SK-N-SH (cell line): ENCODE results near the gene USP34.
A peak's percentile ranks its signal among the peaks of the same experiment; 100 is the strongest.

Experiments
- EZH2phosphoT487 ChIP-seq: fragments of 200-600 bp; sonication (generic); IDR thresholded peaks from 2 replicates; pipeline ENCODE4 v1.6.1; 2017; ENCODE audit warnings: low read depth, mixed run types, mild to moderate bottlenecking, antibody characterized with exemption, moderate library complexity, borderline replicate concordance
- POLR2AphosphoS5 ChIP-seq: IDR thresholded peaks from 2 replicates; pipeline ENCODE4 v1.6.1; 2012; ENCODE audit warnings: low read depth, low read length
- RXRA ChIP-seq: IDR thresholded peaks from 2 replicates; pipeline ENCODE4 v1.4.0; 2012; ENCODE audit warnings: low read depth, mild to moderate bottlenecking, borderline replicate concordance
- TAF1 ChIP-seq: IDR thresholded peaks from 2 replicates; pipeline ENCODE4 v1.6.1; 2012; ENCODE audit warnings: low read depth, mild to moderate bottlenecking, low read length, moderate library complexity, borderline replicate concordance
- YY1 ChIP-seq: IDR thresholded peaks from 2 replicates; pipeline ENCODE4 v1.4.0; 2012; ENCODE audit warnings: low read depth, mild to moderate bottlenecking
- TF ChIP-seq, protein P1 (sequence below): fragments of 200-600 bp; sonication (generic); IDR thresholded peaks from 2 replicates; pipeline ENCODE4 v1.6.1; 2017; ENCODE audit warnings: antibody characterized with exemption, mild to moderate bottlenecking, moderate library complexity
- TF ChIP-seq, protein P2 (sequence below): IDR thresholded peaks from 2 replicates; pipeline ENCODE4; 2012
- TF ChIP-seq, protein P3 (sequence below): fragments of 150-350 bp; IDR thresholded peaks from 2 replicates; pipeline ENCODE4 v1.6.1; 2017; ENCODE audit warnings: antibody characterized with exemption, low read length, low read depth, borderline replicate concordance
- TF ChIP-seq, protein P4 (sequence below): IDR thresholded peaks from 2 replicates; pipeline ENCODE4 v1.4.0; 2012; ENCODE audit warnings: low read depth, borderline replicate concordance
- TF ChIP-seq, protein P5 (sequence below): IDR thresholded peaks from 2 replicates; pipeline ENCODE4 v1.6.1; 2012; ENCODE audit warnings: mild to moderate bottlenecking, low read depth, low read length, moderate library complexity
- TF ChIP-seq, protein P6 (sequence below): IDR thresholded peaks from 2 replicates; pipeline ENCODE4 v1.4.0; 2012; ENCODE audit warnings: low read depth

DNA sequence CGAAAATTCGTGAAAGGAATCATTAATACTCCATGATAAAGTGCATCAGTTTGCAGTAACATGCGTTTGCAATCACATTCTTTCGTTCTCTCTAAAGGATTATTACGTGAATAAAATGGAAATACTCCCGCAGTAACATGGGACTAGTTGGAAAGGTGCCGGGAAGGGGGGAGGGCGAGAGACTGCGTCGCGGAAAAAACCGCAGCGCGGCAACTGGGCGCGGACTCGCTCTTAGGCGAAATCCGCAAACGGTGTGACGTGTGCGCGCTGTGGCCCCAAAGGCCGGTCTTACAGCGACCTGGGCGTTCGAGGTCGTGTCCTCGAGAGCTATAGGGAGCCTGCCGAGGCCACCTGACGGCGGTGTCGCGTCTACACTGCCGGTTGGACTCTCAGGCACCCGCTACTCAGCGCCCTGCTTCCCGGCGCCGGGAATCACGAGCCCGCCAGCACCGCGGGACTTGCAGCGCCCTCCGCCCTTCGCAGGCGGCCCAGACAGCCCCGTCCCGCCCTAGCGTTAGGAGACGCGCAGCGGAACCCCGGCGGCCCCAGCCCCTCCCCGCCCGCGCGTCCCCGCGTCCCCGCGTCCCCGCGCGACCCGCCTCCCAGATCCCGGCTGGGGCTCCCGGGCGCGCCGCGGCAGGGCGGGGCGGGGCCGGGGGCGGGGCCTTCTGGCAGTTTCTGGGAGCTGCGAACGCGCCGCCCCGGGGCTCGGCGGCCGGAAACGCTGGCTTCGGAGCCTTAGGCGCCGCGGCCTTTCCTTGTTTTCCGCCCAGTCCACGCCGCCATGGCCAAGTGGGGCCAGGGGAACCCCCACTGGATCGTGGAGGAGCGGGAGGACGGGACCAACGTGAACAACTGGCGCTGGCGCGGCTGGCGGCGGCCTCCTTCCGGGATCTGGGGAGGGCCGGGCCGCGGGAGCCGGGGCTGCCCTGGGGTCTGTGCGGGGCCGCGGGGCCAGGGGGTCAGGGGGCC is 293.8 kb downstream of the USP34 start:
- TF ChIP-seq, protein P1, sequence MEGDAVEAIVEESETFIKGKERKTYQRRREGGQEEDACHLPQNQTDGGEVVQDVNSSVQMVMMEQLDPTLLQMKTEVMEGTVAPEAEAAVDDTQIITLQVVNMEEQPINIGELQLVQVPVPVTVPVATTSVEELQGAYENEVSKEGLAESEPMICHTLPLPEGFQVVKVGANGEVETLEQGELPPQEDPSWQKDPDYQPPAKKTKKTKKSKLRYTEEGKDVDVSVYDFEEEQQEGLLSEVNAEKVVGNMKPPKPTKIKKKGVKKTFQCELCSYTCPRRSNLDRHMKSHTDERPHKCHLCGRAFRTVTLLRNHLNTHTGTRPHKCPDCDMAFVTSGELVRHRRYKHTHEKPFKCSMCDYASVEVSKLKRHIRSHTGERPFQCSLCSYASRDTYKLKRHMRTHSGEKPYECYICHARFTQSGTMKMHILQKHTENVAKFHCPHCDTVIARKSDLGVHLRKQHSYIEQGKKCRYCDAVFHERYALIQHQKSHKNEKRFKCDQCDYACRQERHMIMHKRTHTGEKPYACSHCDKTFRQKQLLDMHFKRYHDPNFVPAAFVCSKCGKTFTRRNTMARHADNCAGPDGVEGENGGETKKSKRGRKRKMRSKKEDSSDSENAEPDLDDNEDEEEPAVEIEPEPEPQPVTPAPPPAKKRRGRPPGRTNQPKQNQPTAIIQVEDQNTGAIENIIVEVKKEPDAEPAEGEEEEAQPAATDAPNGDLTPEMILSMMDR = no peak
- TF ChIP-seq, protein P2, sequence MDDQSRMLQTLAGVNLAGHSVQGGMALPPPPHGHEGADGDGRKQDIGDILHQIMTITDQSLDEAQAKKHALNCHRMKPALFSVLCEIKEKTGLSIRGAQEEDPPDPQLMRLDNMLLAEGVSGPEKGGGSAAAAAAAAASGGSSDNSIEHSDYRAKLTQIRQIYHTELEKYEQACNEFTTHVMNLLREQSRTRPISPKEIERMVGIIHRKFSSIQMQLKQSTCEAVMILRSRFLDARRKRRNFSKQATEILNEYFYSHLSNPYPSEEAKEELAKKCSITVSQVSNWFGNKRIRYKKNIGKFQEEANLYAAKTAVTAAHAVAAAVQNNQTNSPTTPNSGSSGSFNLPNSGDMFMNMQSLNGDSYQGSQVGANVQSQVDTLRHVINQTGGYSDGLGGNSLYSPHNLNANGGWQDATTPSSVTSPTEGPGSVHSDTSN = no peak; the same call in 1 of the 2 replicates
- TF ChIP-seq, protein P3, sequence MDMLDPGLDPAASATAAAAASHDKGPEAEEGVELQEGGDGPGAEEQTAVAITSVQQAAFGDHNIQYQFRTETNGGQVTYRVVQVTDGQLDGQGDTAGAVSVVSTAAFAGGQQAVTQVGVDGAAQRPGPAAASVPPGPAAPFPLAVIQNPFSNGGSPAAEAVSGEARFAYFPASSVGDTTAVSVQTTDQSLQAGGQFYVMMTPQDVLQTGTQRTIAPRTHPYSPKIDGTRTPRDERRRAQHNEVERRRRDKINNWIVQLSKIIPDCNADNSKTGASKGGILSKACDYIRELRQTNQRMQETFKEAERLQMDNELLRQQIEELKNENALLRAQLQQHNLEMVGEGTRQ = no peak
- TF ChIP-seq POLR2AphosphoS5 = peak; percentile 89
- TF ChIP-seq, protein P4, sequence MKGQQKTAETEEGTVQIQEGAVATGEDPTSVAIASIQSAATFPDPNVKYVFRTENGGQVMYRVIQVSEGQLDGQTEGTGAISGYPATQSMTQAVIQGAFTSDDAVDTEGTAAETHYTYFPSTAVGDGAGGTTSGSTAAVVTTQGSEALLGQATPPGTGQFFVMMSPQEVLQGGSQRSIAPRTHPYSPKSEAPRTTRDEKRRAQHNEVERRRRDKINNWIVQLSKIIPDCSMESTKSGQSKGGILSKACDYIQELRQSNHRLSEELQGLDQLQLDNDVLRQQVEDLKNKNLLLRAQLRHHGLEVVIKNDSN = peak; percentile 48; the same call in 1 of the 2 replicates
- TF ChIP-seq, protein P5, sequence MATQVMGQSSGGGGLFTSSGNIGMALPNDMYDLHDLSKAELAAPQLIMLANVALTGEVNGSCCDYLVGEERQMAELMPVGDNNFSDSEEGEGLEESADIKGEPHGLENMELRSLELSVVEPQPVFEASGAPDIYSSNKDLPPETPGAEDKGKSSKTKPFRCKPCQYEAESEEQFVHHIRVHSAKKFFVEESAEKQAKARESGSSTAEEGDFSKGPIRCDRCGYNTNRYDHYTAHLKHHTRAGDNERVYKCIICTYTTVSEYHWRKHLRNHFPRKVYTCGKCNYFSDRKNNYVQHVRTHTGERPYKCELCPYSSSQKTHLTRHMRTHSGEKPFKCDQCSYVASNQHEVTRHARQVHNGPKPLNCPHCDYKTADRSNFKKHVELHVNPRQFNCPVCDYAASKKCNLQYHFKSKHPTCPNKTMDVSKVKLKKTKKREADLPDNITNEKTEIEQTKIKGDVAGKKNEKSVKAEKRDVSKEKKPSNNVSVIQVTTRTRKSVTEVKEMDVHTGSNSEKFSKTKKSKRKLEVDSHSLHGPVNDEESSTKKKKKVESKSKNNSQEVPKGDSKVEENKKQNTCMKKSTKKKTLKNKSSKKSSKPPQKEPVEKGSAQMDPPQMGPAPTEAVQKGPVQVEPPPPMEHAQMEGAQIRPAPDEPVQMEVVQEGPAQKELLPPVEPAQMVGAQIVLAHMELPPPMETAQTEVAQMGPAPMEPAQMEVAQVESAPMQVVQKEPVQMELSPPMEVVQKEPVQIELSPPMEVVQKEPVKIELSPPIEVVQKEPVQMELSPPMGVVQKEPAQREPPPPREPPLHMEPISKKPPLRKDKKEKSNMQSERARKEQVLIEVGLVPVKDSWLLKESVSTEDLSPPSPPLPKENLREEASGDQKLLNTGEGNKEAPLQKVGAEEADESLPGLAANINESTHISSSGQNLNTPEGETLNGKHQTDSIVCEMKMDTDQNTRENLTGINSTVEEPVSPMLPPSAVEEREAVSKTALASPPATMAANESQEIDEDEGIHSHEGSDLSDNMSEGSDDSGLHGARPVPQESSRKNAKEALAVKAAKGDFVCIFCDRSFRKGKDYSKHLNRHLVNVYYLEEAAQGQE = peak; percentile 5; the same call in 1 of the 2 replicates
- TF ChIP-seq EZH2phosphoT487 = no peak
- no peak for TF ChIP-seq RXRA
- peak; percentile 51 for TF ChIP-seq TAF1
- 0 out of 2 replicates have a peak, but pooled peaks have one; percentile 21 for TF ChIP-seq YY1
- TF ChIP-seq, protein P6, sequence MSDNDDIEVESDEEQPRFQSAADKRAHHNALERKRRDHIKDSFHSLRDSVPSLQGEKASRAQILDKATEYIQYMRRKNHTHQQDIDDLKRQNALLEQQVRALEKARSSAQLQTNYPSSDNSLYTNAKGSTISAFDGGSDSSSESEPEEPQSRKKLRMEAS = peak; percentile 80
